Stimulated activated naive CD8-positive, alpha-beta T cell treated with anti-CD3 and anti-CD28 coated beads, Interleukin-15, Interleukin-2, amounts not matched to agents 100 ng/mL and 50 ng/mL, for 24 hours (primary cell): ENCODE data around the gene PTCD2.
"Not testable (repeated sequence)": the region's sequence is repeated elsewhere in the genome, so short reads cannot be mapped to it uniquely, and the experiment has no call there.

Experiments
- H3K27ac Mint-ChIP-seq: one replicate; pipeline ENCODE4 v1.8.0; 2021; ENCODE audit warnings: mild to moderate bottlenecking, mixed read lengths
- H3K27me3 Mint-ChIP-seq: one replicate; pipeline ENCODE4 v1.8.0; 2021; ENCODE audit warnings: mixed read lengths
- H3K36me3 Mint-ChIP-seq: one replicate; pipeline ENCODE4 v1.8.0; 2021; ENCODE audit warnings: low read depth, mixed read lengths
- H3K4me1 Mint-ChIP-seq: one replicate; pipeline ENCODE4 v1.8.0; 2021; ENCODE audit warnings: low read depth, mixed read lengths
- H3K4me3 Mint-ChIP-seq: one replicate; pipeline ENCODE4 v1.8.0; 2021; ENCODE audit warnings: mild to moderate bottlenecking, mixed read lengths
- H3K9me3 Mint-ChIP-seq: one replicate; pipeline ENCODE4 v1.8.0; 2021; ENCODE audit warnings: mixed read lengths

PTCD2 gene

GRCh38 chr5:72397836-72398235 lies 77.7 kb downstream of the PTCD2 start:
- Mint-ChIP-seq H3K36me3 (peaks cover 4% of the 10 kb centered on the region), H3K27ac (no peak overlapping the region), H3K4me1 (no peaks in the 10 kb centered on the region), H3K9me3 (peaks cover 20% of the 10 kb centered on the region), H3K4me3 (no peak overlapping the region), H3K27me3 (peaks cover 14% of the 10 kb centered on the region)

- no peak overlapping the region for H3K4me3 Mint-ChIP-seq
- H3K27ac Mint-ChIP-seq: no peak overlapping the region
- peaks cover 23% of the 10 kb centered on the region for H3K9me3 Mint-ChIP-seq
- peaks cover 15% of the 10 kb centered on the region for H3K27me3 Mint-ChIP-seq
- no peaks in the 10 kb centered on the region for H3K4me1 Mint-ChIP-seq
- H3K36me3 Mint-ChIP-seq: peaks cover 4% of the 10 kb centered on the region
Measured at GRCh38 chr5:72400950-72401349, 80.8 kb downstream of the PTCD2 start.

- Mint-ChIP-seq H3K9me3 (peaks cover 23% of the 10 kb centered on the region), H3K27me3 (peaks cover 15% of the 10 kb centered on the region), H3K4me3 (no peak overlapping the region), H3K36me3 (peaks cover 4% of the 10 kb centered on the region), H3K4me1 (no peaks in the 10 kb centered on the region), H3K27ac (no peak overlapping the region)
Measured at GRCh38 chr5:72402381-72402890, 82.3 kb downstream of the PTCD2 start.

GRCh38 chr5:72402959-72403628 lies 82.9 kb downstream of the PTCD2 start:
- Mint-ChIP-seq H3K27me3 (peaks cover 19% of the 10 kb centered on the region), H3K4me1 (no peaks in the 10 kb centered on the region), H3K9me3 (peaks cover 23% of the 10 kb centered on the region), H3K36me3 (peaks cover 4% of the 10 kb centered on the region), H3K27ac (no peak overlapping the region), H3K4me3 (no peak overlapping the region)

- H3K36me3 Mint-ChIP-seq, H3K27ac Mint-ChIP-seq, H3K4me1 Mint-ChIP-seq, H3K4me3 Mint-ChIP-seq: not testable (repeated sequence)
- H3K9me3 Mint-ChIP-seq: peaks cover 23% of the 10 kb centered on the region
- H3K27me3 Mint-ChIP-seq: peaks cover 24% of the 10 kb centered on the region
Measured at GRCh38 chr5:72404771-72405170, 84.6 kb downstream of the PTCD2 start.

GRCh38 chr5:72407078-72407477 lies 86.9 kb downstream of the PTCD2 start:
- H3K4me3 Mint-ChIP-seq: no peak overlapping the region
- H3K9me3 Mint-ChIP-seq: peaks cover 5% of the 10 kb centered on the region
- peaks cover 22% of the 10 kb centered on the region for H3K27me3 Mint-ChIP-seq
- H3K27ac Mint-ChIP-seq: no peak overlapping the region
- no peaks in the 10 kb centered on the region for H3K4me1 Mint-ChIP-seq
- no peaks in the 10 kb centered on the region for H3K36me3 Mint-ChIP-seq

- Mint-ChIP-seq H3K27me3 (peaks cover 19% of the 10 kb centered on the region), H3K36me3 (no peaks in the 10 kb centered on the region), H3K4me1 (no peaks in the 10 kb centered on the region), H3K27ac (no peak overlapping the region), H3K4me3 (no peak overlapping the region), H3K9me3 (peaks cover 3% of the 10 kb centered on the region)
Measured at GRCh38 chr5:72407541-72407940, 87.4 kb downstream of the PTCD2 start.

- Mint-ChIP-seq H3K36me3 (no peaks in the 10 kb centered on the region), H3K27ac (no peak overlapping the region), H3K4me3 (no peak overlapping the region), H3K27me3 (peaks cover 19% of the 10 kb centered on the region), H3K4me1 (no peaks in the 10 kb centered on the region), H3K9me3 (peaks cover 3% of the 10 kb centered on the region)
Measured at GRCh38 chr5:72408127-72408526, 88.0 kb downstream of the PTCD2 start.

GRCh38 chr5:72408603-72409002 lies 88.4 kb downstream of the PTCD2 start:
- H3K36me3 Mint-ChIP-seq: no peaks in the 10 kb centered on the region
- H3K4me1 Mint-ChIP-seq: no peaks in the 10 kb centered on the region
- H3K4me3 Mint-ChIP-seq: no peak overlapping the region
- H3K27me3 Mint-ChIP-seq: peaks cover 19% of the 10 kb centered on the region
- H3K9me3 Mint-ChIP-seq: peaks cover 3% of the 10 kb centered on the region
- no peak overlapping the region for H3K27ac Mint-ChIP-seq

- peaks cover 13% of the 10 kb centered on the region for H3K27me3 Mint-ChIP-seq
- H3K4me3 Mint-ChIP-seq: no peak overlapping the region
- no peaks in the 10 kb centered on the region for H3K9me3 Mint-ChIP-seq
- no peaks in the 10 kb centered on the region for H3K36me3 Mint-ChIP-seq
- H3K4me1 Mint-ChIP-seq: no peaks in the 10 kb centered on the region
- H3K27ac Mint-ChIP-seq: no peak overlapping the region
Measured at GRCh38 chr5:72410688-72411295, 90.6 kb downstream of the PTCD2 start.

GRCh38 chr5:72412283-72413055 lies 92.3 kb downstream of the PTCD2 start:
- H3K27me3 Mint-ChIP-seq: peaks cover 13% of the 10 kb centered on the region

GRCh38 chr5:72415616-72416325 lies 95.6 kb downstream of the PTCD2 start:
- no peaks in the 10 kb centered on the region for H3K4me1 Mint-ChIP-seq
- no peak overlapping the region for H3K4me3 Mint-ChIP-seq
- H3K27ac Mint-ChIP-seq: no peak overlapping the region
- H3K9me3 Mint-ChIP-seq: no peaks in the 10 kb centered on the region
- peaks cover 5% of the 10 kb centered on the region for H3K27me3 Mint-ChIP-seq
- H3K36me3 Mint-ChIP-seq: no peaks in the 10 kb centered on the region

More at GRCh38 chr5:72412283-72413055, 92.3 kb downstream of the PTCD2 start:
- H3K9me3 Mint-ChIP-seq: no peaks in the 10 kb centered on the region
- H3K36me3 Mint-ChIP-seq: no peaks in the 10 kb centered on the region
- no peaks in the 10 kb centered on the region for H3K4me1 Mint-ChIP-seq
- no peak overlapping the region for H3K27ac Mint-ChIP-seq
- H3K4me3 Mint-ChIP-seq: no peak overlapping the region

GRCh38 chr5:72417333-72418062 lies 97.3 kb downstream of the PTCD2 start:
- no peaks in the 10 kb centered on the region for H3K36me3 Mint-ChIP-seq
- no peak overlapping the region for H3K27ac Mint-ChIP-seq
- H3K9me3 Mint-ChIP-seq: no peaks in the 10 kb centered on the region
- H3K4me3 Mint-ChIP-seq: no peak overlapping the region
- peaks cover 4% of the 10 kb centered on the region for H3K27me3 Mint-ChIP-seq
- H3K4me1 Mint-ChIP-seq: no peaks in the 10 kb centered on the region
